Ecto neural progenitor cell (in vitro differentiated cells): ENCODE results near the gene ZBTB7A.
"Not testable (repeated sequence)": the region's sequence is repeated elsewhere in the genome, so short reads cannot be mapped to it uniquely, and the experiment has no call there.

Experiments
- DNase-seq: peaks from one replicate; pipeline ENCODE4 v3.0.0-alpha.2; 2018; ENCODE audit warnings: low spot score

ZBTB7A gene

GRCh38 chr19:4014541-4015491 lies 51.9 kb downstream of the ZBTB7A start:
- DNase-seq = peak; percentile 45

- DNase-seq = no peak
Observed at GRCh38 chr19:4013886-4014540, 52.7 kb downstream of the ZBTB7A start.

- no peak for DNase-seq
Observed at GRCh38 chr19:4012975-4013634, 53.6 kb downstream of the ZBTB7A start.

GRCh38 chr19:4012092-4012974 lies 54.4 kb downstream of the ZBTB7A start:
- DNase-seq = no peak

GRCh38 chr19:4011430-4011829 lies 55.3 kb downstream of the ZBTB7A start:
- DNase-seq = not testable (repeated sequence)

- no peak for DNase-seq
Observed at GRCh38 chr19:4010808-4011110, 55.9 kb downstream of the ZBTB7A start.

GRCh38 chr19:4009990-4010807 lies 56.5 kb downstream of the ZBTB7A start:
- no peak for DNase-seq

GRCh38 chr19:4007836-4008539 lies 58.7 kb downstream of the ZBTB7A start:
- DNase-seq = peak; percentile 59

GRCh38 chr19:4007021-4007835 lies 59.5 kb downstream of the ZBTB7A start, which contains the start of gene PIAS4:
TSS of gene PIAS4 (plus strand) at chr19:4007736. CDS start at chr19:4007761, 25 bp downstream.
- DNase-seq = peak; percentile 99

GRCh38 chr19:4005436-4005835 lies 61.3 kb downstream of the ZBTB7A start:
- not testable (repeated sequence) for DNase-seq

GRCh38 chr19:4000798-4001197 lies 65.9 kb downstream of the ZBTB7A start:
- DNase-seq = not testable (repeated sequence)

- DNase-seq = not testable (repeated sequence)
Observed at GRCh38 chr19:3998667-3999412, 67.9 kb downstream of the ZBTB7A start.

GRCh38 chr19:3995607-3996006 lies 71.1 kb downstream of the ZBTB7A start:
- DNase-seq = no peak
